Measurements from ENCODE around the gene ADAMTS6.

ADAMTS6 gene

GRCh38 chr5:65474130-65474711 is 7.5 kb downstream of the ADAMTS6 start:
- Histone ChIP-seq H3K4me1 (ENCODE audit: control insufficient read depth, insufficient read depth, low read length, poor library complexity, severe bottlenecking) (no peaks in the 10 kb centered on the region), H3K27ac (ENCODE audit: insufficient read depth, low read length, poor library complexity, severe bottlenecking) (no peak overlapping the region), H3K36me3 (ENCODE audit: control insufficient read depth, insufficient read depth, low read length) (no peaks in the 10 kb centered on the region), H3K27me3 (replicated peaks; ENCODE audit: control insufficient read depth, insufficient read depth, low read length, poor library complexity, severe bottlenecking) (no peaks in the 10 kb centered on the region), H3K4me3 (ENCODE audit: insufficient read depth, low read depth, low read length, poor library complexity, severe bottlenecking) (no peak overlapping the region), H3K9me3 (ENCODE audit: control insufficient read depth, low read length) (no peaks in the 10 kb centered on the region)
- DNase-seq, result no peak

GRCh38 chr5:65468633-65469032 is 13.1 kb downstream of the ADAMTS6 start:
- no peak overlapping the region for H3K4me3 ChIP-seq (ENCODE audit: insufficient read depth, low read depth, low read length, poor library complexity, severe bottlenecking)
- H3K27ac ChIP-seq (ENCODE audit: insufficient read depth, low read length, poor library complexity, severe bottlenecking), result no peak overlapping the region
- H3K4me1 ChIP-seq (ENCODE audit: control insufficient read depth, insufficient read depth, low read length, poor library complexity, severe bottlenecking), result no peaks in the 10 kb centered on the region
- H3K9me3 ChIP-seq (ENCODE audit: control insufficient read depth, low read length), result no peaks in the 10 kb centered on the region
- no peaks in the 10 kb centered on the region for H3K36me3 ChIP-seq (ENCODE audit: control insufficient read depth, insufficient read depth, low read length)
- H3K27me3 ChIP-seq (replicated peaks; ENCODE audit: control insufficient read depth, insufficient read depth, low read length, poor library complexity, severe bottlenecking), result no peaks in the 10 kb centered on the region
- DNase-seq, result no peak

GRCh38 chr5:65462139-65462705 is 19.5 kb downstream of the ADAMTS6 start:
- DNase-seq, result no peak
- Histone ChIP-seq H3K4me1 (ENCODE audit: control insufficient read depth, insufficient read depth, low read length, poor library complexity, severe bottlenecking) (no peaks in the 10 kb centered on the region), H3K27ac (ENCODE audit: insufficient read depth, low read length, poor library complexity, severe bottlenecking) (no peak overlapping the region), H3K27me3 (replicated peaks; ENCODE audit: control insufficient read depth, insufficient read depth, low read length, poor library complexity, severe bottlenecking) (no peaks in the 10 kb centered on the region), H3K4me3 (ENCODE audit: insufficient read depth, low read depth, low read length, poor library complexity, severe bottlenecking) (no peak overlapping the region), H3K36me3 (ENCODE audit: control insufficient read depth, insufficient read depth, low read length) (no peaks in the 10 kb centered on the region), H3K9me3 (ENCODE audit: control insufficient read depth, low read length) (no peaks in the 10 kb centered on the region)

GRCh38 chr5:65461490-65461889 is 20.2 kb downstream of the ADAMTS6 start:
- Histone ChIP-seq H3K27me3 (replicated peaks; ENCODE audit: control insufficient read depth, insufficient read depth, low read length, poor library complexity, severe bottlenecking) (no peaks in the 10 kb centered on the region), H3K4me1 (ENCODE audit: control insufficient read depth, insufficient read depth, low read length, poor library complexity, severe bottlenecking) (no peaks in the 10 kb centered on the region), H3K36me3 (ENCODE audit: control insufficient read depth, insufficient read depth, low read length) (no peaks in the 10 kb centered on the region), H3K27ac (ENCODE audit: insufficient read depth, low read length, poor library complexity, severe bottlenecking) (no peak overlapping the region), H3K4me3 (ENCODE audit: insufficient read depth, low read depth, low read length, poor library complexity, severe bottlenecking) (no peak overlapping the region), H3K9me3 (ENCODE audit: control insufficient read depth, low read length) (no peaks in the 10 kb centered on the region)
- no peak for DNase-seq

- Histone ChIP-seq H3K27ac (ENCODE audit: insufficient read depth, low read length, poor library complexity, severe bottlenecking) (no peak overlapping the region), H3K27me3 (replicated peaks; ENCODE audit: control insufficient read depth, insufficient read depth, low read length, poor library complexity, severe bottlenecking) (no peaks in the 10 kb centered on the region), H3K4me1 (ENCODE audit: control insufficient read depth, insufficient read depth, low read length, poor library complexity, severe bottlenecking) (no peaks in the 10 kb centered on the region), H3K36me3 (ENCODE audit: control insufficient read depth, insufficient read depth, low read length) (no peaks in the 10 kb centered on the region), H3K4me3 (ENCODE audit: insufficient read depth, low read depth, low read length, poor library complexity, severe bottlenecking) (no peak overlapping the region), H3K9me3 (ENCODE audit: control insufficient read depth, low read length) (no peaks in the 10 kb centered on the region)
- no peak for DNase-seq
Measured at GRCh38 chr5:65459995-65460394, 21.7 kb downstream of the ADAMTS6 start.

GRCh38 chr5:65455064-65455463 is 26.7 kb downstream of the ADAMTS6 start:
- Histone ChIP-seq H3K27ac (ENCODE audit: insufficient read depth, low read length, poor library complexity, severe bottlenecking) (no peak overlapping the region), H3K27me3 (replicated peaks; ENCODE audit: control insufficient read depth, insufficient read depth, low read length, poor library complexity, severe bottlenecking) (no peaks in the 10 kb centered on the region), H3K4me1 (ENCODE audit: control insufficient read depth, insufficient read depth, low read length, poor library complexity, severe bottlenecking) (no peaks in the 10 kb centered on the region), H3K9me3 (ENCODE audit: control insufficient read depth, low read length) (no peaks in the 10 kb centered on the region), H3K4me3 (ENCODE audit: insufficient read depth, low read depth, low read length, poor library complexity, severe bottlenecking) (no peak overlapping the region), H3K36me3 (ENCODE audit: control insufficient read depth, insufficient read depth, low read length) (no peaks in the 10 kb centered on the region)
- no peak for DNase-seq

GRCh38 chr5:65451436-65451835 is 30.3 kb downstream of the ADAMTS6 start:
- no peaks in the 10 kb centered on the region for H3K9me3 ChIP-seq (ENCODE audit: control insufficient read depth, low read length)
- H3K27me3 ChIP-seq (replicated peaks; ENCODE audit: control insufficient read depth, insufficient read depth, low read length, poor library complexity, severe bottlenecking), result no peaks in the 10 kb centered on the region
- no peak overlapping the region for H3K27ac ChIP-seq (ENCODE audit: insufficient read depth, low read length, poor library complexity, severe bottlenecking)
- no peaks in the 10 kb centered on the region for H3K4me1 ChIP-seq (ENCODE audit: control insufficient read depth, insufficient read depth, low read length, poor library complexity, severe bottlenecking)
- no peak overlapping the region for H3K4me3 ChIP-seq (ENCODE audit: insufficient read depth, low read depth, low read length, poor library complexity, severe bottlenecking)
- DNase-seq, result no peak
- no peaks in the 10 kb centered on the region for H3K36me3 ChIP-seq (ENCODE audit: control insufficient read depth, insufficient read depth, low read length)

GRCh38 chr5:65446682-65447081 is 35.0 kb downstream of the ADAMTS6 start:
- Histone ChIP-seq H3K27ac (ENCODE audit: insufficient read depth, low read length, poor library complexity, severe bottlenecking) (no peak overlapping the region), H3K9me3 (ENCODE audit: control insufficient read depth, low read length) (no peaks in the 10 kb centered on the region), H3K4me1 (ENCODE audit: control insufficient read depth, insufficient read depth, low read length, poor library complexity, severe bottlenecking) (no peaks in the 10 kb centered on the region), H3K36me3 (ENCODE audit: control insufficient read depth, insufficient read depth, low read length) (no peaks in the 10 kb centered on the region), H3K27me3 (replicated peaks; ENCODE audit: control insufficient read depth, insufficient read depth, low read length, poor library complexity, severe bottlenecking) (no peaks in the 10 kb centered on the region), H3K4me3 (ENCODE audit: insufficient read depth, low read depth, low read length, poor library complexity, severe bottlenecking) (no peak overlapping the region)
- DNase-seq, result no peak

GRCh38 chr5:65441800-65442199 is 39.9 kb downstream of the ADAMTS6 start:
- no peak overlapping the region for H3K27ac ChIP-seq (ENCODE audit: insufficient read depth, low read length, poor library complexity, severe bottlenecking)
- no peaks in the 10 kb centered on the region for H3K27me3 ChIP-seq (replicated peaks; ENCODE audit: control insufficient read depth, insufficient read depth, low read length, poor library complexity, severe bottlenecking)
- no peaks in the 10 kb centered on the region for H3K4me1 ChIP-seq (ENCODE audit: control insufficient read depth, insufficient read depth, low read length, poor library complexity, severe bottlenecking)
- no peaks in the 10 kb centered on the region for H3K36me3 ChIP-seq (ENCODE audit: control insufficient read depth, insufficient read depth, low read length)
- no peak overlapping the region for H3K4me3 ChIP-seq (ENCODE audit: insufficient read depth, low read depth, low read length, poor library complexity, severe bottlenecking)
- H3K9me3 ChIP-seq (ENCODE audit: control insufficient read depth, low read length), result no peaks in the 10 kb centered on the region
- no peak for DNase-seq

- Histone ChIP-seq H3K4me1 (ENCODE audit: control insufficient read depth, insufficient read depth, low read length, poor library complexity, severe bottlenecking) (no peaks in the 10 kb centered on the region), H3K27ac (ENCODE audit: insufficient read depth, low read length, poor library complexity, severe bottlenecking) (no peak overlapping the region), H3K27me3 (replicated peaks; ENCODE audit: control insufficient read depth, insufficient read depth, low read length, poor library complexity, severe bottlenecking) (no peaks in the 10 kb centered on the region), H3K4me3 (ENCODE audit: insufficient read depth, low read depth, low read length, poor library complexity, severe bottlenecking) (no peak overlapping the region), H3K36me3 (ENCODE audit: control insufficient read depth, insufficient read depth, low read length) (no peaks in the 10 kb centered on the region), H3K9me3 (ENCODE audit: control insufficient read depth, low read length) (no peaks in the 10 kb centered on the region)
- DNase-seq, result no peak
Measured at GRCh38 chr5:65440456-65440855, 41.3 kb downstream of the ADAMTS6 start.

Data from effector memory CD4-positive, alpha-beta T cell (primary cell).